Amniotic stem cell (primary cell): Measurements from ENCODE around the gene UBAC1.

Source experiments
- DNase-seq: peaks from one replicate; lab custom pipeline; 2025; lab: John Stamatoyannopoulos, UW

UBAC1 gene, protein sequence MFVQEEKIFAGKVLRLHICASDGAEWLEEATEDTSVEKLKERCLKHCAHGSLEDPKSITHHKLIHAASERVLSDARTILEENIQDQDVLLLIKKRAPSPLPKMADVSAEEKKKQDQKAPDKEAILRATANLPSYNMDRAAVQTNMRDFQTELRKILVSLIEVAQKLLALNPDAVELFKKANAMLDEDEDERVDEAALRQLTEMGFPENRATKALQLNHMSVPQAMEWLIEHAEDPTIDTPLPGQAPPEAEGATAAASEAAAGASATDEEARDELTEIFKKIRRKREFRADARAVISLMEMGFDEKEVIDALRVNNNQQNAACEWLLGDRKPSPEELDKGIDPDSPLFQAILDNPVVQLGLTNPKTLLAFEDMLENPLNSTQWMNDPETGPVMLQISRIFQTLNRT

DNA sequence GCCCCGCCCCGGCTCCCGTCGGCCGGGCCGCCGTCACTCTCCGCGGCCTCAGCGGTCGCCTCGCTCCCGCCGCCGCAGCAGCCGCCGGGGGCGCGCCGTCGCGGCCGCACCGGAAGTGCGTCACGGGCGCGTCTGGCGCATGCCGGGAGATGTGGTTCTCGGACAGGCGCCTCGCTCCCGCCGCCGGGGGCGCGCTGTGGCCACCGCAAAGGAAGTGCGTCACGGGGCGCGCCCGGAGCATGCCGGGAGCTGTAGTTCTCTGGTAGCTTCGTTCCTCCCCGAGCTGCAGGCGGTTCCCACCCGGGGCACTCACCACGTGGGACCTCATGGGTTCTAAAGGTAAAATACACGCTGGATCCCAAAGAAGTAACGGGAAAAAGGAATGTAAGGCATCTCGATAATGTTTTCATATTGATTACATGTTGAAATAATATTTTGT lies at the start of gene UBAC1:
TSS of gene UBAC1 (minus strand) at position 97 of the 439 bp plus-strand sequence. CDS start 211 bp downstream, outside the sequence.
- DNase-seq, result peak; percentile 86

GRCh38 chr9:136010615-136011361 lies 49.6 kb upstream of the UBAC1 start:
- no peak for DNase-seq

DNA sequence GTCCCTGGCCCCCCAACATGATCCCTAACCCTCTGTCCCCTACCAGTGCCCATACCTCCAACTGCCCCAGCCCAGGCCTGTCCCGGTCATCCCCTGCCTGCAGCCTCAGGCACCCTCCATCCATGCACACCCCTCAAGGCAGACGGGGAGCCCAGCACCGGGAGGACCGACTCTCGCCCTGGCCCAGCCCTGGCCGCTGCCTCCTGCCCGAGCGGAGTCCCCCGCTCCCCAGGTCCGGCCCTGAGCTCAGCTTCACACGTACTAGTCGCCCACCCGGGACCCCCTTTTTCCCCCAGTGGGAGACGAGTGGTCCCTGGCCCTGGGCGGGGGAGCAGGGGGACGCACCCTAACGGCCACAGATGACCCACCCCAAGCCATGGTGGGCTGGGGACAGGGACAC lies 49.0 kb upstream of the UBAC1 start:
- DNase-seq, result no peak

DNA sequence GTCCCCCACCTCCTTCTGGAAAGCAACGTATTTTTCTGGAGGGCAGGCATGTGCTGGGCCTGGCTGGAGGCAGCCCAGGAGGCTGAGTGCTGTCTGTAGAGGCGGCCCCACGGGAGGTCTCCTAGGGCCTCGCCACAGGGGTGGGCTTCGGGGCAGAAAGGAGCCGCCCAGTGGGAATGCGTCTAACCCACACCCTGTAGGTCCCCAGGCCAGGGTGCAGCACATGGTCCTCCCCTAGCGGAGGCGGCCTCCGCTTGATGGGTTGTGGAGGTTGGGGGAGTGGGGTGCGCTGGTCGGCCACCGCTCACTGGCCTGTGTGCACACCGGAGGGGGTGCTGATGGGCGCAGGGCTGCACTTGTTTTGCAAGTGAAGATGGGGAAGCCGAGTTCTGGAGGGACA lies 48.3 kb upstream of the UBAC1 start:
- DNase-seq, result no peak

DNA sequence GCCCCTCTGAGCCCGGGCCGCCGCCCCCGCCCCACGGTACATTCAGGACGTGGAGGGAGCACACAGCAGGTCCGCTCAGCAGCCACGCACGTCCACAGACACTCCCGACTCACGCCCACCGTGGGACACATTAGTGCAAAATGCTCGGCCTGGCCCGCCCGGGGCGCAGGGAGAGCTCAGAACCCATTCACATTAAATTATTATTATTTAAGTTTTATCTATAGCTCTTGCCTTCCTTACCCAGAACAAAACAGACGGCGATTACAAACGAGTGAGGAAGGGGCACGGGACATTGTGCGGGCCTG lies 47.5 kb upstream of the UBAC1 start:
- no peak for DNase-seq

DNA sequence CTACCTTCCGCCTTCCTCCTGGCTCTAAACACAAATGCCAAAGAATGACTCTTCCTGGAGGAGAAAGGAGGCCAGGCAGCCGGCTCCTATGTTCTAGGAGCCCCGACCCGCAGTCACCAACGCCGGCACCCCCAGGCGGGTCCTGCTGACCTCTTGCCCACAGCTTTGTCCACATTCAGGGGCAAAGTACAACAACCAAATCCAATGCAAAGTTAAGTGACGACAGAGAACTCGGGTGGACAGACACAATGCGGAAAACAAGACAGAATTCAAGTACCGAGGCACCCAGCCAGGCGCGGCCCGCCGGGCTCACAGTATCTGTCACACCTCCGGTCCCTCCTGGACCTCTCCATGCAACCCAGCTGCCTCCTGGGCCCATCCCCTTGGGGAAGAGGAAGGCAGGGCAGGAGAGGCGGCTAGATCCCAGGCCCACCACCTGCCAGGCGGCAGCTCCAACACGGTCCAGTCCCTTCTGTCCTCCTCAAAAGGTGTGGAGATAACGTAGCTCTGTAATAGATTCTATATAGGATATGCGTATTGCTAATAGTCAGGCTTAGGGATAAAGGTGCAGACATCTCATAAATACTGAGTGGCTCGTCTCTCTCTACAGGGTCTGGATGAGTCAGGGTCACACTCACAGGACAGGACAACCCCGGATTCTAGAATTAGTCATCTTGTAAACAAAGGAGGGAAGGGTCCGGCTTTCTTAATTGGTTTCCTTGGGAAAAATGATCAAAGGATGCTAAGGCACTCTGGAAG lies 46.9 kb upstream of the UBAC1 start:
- DNase-seq, result peak; percentile 25

- no peak for DNase-seq
Observed at GRCh38 chr9:136007276-136007933, 46.2 kb upstream of the UBAC1 start.

DNA sequence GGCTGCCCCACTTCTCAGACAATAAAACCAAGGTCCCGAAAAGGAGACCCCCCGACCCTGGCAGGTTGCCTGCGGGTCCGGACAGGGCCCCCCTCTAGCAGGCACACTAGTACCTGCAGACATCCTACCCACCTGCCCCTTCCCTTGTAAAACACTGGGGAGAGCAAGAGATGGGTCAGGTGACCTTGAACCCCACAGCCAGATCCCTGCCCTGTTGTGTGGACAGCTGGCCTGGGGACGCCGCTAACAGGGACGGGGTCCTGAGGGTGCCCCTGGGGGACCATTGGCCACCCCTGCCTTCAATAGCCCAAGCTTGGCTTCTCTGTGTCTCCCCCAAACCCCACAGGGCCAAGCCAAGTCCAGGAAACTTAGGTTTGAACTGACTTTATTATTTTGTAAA lies 45.0 kb upstream of the UBAC1 start:
- no peak for DNase-seq

DNA sequence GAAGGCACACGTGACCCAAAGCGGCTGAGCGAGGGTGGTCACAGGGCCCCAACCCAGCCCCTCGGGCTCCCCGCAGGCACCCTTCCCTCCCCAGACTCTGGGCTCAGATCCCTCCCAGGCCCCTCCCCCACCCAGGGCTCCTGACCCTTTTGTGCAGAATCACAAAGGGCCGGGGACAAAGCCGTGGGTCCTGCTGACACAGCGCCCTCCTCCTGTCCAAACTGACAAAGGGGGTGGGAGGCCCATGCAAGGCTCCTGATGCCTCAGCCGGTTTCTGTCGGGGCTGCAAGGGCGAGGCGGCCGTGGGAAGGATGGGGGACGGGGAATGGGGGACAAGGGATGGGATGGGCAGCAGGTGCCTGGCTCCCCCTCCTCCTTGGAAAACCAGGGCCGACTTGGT lies 43.5 kb upstream of the UBAC1 start:
- no peak for DNase-seq

DNA sequence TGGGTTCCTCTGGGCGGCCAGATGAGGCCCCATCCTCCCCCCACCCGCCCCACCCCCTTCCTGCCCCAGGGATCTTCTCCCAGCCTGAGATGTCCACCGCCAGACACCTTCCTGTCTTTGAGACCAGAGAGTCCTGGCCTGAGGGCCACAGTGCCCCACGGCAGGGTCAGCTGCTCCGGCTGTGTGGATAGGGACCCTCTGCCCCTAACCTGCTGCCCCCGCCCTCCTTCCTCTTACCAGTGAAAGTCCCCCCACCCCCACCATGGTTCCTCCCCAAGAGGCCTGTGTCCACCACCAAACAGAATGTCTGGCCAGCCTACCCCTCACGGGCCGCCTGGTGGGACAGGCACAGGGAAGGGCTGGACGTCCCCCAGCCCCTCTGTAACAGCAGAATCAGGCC lies 43.0 kb upstream of the UBAC1 start:
- no peak for DNase-seq

DNA sequence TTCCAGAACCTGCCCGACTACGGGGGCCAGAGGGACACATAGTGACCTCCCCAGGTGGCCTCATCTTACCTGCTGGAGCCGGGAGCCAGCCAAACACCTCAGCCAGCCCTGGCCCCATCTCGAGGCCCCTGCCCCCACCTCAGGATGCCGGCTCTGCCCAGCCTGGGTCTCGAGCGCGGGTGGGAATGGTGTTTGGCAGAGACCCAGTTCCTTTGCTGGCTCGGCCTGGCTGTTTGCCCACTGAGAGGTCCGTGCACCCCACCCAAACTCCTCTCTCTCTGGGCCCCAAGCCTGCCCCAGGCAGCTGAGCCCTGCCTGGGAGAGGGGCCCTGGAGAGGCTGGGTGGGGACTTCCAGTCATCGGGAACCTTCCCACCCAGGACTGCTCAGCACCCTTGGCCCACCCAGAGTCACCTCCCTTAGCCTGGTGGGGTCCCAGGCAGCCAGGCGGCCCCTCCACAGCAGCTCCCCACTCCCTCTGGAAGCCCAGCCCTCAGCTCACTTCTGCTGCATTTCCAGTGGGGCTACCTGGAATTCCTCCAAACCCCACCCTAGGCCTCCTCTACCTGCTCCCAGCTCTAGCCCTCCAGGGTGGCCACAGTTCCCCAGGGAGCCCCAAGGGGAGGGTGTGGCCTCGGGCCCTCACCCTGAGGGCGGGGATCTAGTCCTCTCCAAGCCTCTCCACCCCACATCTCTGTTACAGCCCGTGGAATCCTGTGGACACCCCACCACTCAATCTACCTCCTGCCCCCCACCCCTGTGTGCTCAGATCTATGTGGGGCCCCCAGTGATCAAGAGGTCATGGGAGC lies 42.4 kb upstream of the UBAC1 start:
- no peak for DNase-seq

- no peak for DNase-seq
Observed at GRCh38 chr9:136002881-136003280, 41.7 kb upstream of the UBAC1 start.

GRCh38 chr9:136002215-136002614 lies 41.0 kb upstream of the UBAC1 start:
- DNase-seq, result no peak

DNA sequence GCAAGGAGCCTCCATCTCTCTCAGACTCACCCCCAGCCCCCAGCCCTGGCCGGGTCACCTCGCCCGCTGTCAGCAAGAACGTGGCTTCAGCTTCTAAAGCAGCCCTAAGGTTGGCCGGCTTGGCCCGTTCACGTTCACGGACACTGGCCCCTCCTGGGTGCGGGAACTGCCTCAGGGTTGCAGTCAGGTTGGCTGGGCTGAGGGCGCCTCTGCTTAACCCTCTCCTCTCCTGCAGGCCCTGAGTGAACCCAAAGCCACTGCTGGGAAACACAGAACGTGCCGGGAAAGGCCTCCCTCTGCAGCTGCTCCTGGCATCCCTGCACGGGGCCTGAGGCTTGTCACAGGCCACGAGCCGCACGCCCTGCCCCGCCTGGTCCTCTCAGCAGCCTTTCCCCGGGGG lies 40.1 kb upstream of the UBAC1 start:
- DNase-seq, result no peak

- no peak for DNase-seq
Observed at GRCh38 chr9:135998410-135999071, 37.4 kb upstream of the UBAC1 start.

DNA sequence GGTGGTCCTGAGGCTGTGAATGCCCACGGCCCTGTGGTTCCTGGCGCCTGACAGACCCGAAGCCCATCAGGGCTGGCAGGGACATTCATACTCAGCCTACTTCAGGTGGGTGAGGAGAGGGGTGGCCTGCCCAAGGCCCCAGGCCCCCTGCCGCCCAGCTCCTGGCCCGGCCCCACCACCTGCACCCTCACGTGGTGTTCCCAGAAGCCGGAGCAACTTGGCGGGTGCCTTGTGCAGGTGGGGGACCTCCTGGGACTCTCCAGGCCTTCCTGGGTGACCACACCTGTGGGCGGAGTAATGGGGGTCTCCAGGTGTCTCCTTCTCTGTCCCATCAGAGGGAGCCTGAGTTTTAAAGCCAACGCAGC lies 36.8 kb upstream of the UBAC1 start:
- no peak for DNase-seq

GRCh38 chr9:135997090-135998015 lies 36.2 kb upstream of the UBAC1 start:
- no peak for DNase-seq

DNA sequence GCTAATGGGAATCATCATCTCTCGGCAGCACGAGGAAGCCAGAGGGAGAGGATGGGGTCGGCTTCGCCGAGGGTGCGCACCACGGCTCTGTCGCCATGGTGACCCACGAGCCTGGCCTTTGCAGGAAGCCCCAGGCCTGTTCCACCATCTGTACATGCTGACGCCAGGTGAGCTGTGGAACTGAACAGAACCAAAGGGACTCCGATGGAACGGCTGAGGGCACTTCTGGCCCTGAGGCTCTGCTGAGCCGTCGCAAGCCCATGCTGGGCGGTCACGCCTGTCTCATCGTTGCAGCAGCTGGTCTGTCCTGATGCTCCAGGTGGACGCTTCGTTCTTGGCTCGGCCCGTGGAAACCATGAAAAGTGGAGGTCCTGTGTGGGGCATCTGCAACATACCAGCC lies 34.6 kb upstream of the UBAC1 start:
- DNase-seq, result no peak

DNA sequence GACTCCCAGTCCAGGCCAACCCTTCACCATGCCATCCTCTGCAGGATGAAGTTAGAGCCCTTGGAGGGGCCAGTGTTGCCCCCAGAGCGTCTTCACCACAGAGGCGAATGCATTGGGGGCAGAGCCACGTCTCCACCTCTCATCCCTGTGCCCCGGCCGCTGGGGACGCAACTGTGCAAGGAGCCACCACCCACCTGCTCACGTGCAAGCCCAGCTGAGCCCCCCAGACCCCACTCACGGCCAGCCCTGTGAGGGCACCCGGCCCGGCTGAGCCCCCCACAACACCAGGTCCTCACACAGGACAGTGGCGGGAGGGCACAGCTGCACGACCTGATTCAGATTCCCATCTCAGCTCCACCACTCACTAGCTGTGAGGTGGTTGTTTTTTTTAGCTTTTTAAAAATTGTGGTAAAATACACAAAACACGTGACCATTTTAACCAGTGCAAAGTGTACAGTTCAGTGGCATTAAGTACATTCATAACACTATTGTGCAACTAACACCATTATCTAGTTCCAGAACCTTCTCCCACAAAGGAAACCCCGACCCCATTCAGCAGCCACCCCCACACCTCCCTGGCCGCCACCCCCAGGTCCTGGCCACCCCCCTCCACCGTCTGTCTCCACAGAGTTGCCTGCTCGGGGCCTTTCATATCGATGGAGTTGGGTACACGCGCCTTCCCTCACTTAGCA lies 33.5 kb upstream of the UBAC1 start:
- no peak for DNase-seq
